GM10248 (cell line): ENCODE measurements around the gene MAN1A1.

Experiments
- CTCF ChIA-PET: fragments of 300-600 bp; sonication (Branson Sonifier 250); formaldehyde crosslinking; extraction: SDS; loops from one replicate; lab custom pipeline; 2021; ENCODE audit warnings: antibody characterized with exemption; lab: Yijun Ruan, JAX
- POLR2A ChIA-PET: fragments of 350-650 bp; sonication (Branson Sonifier 250); formaldehyde crosslinking; extraction: SDS; loops from one replicate; lab custom pipeline; 2020; ENCODE audit warnings: antibody characterized with exemption; lab: Yijun Ruan, JAX
- DNase-seq: peaks from one replicate; pipeline ENCODE4 v3.0.0; 2012; ENCODE audit errors: extremely low spot score
- TF ChIP-seq, protein P1 (sequence below): IDR thresholded peaks from 2 replicates; pipeline ENCODE4 v1.5.1; 2012; ENCODE audit warnings: mild to moderate bottlenecking, low read depth; ENCODE audit errors: extremely low read depth, missing control alignments, control extremely low read depth

MAN1A1 gene

DNA sequence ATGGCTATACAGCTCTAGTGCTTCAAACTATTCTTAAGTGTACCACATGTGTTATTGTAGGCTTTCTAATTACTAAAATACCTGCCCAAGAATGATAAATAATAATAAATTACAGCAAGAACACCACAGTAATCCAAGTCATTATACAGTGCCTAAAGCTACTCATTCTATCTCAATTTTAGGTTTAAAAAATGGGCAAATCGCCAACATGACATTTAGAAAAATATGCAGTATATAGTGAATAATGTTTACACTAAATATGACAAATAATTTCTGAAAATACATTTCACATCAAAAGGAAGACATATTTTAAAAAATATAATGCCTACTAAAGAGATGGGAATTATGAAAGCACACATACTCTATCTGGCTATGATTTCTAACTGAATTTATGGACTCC lies 91.8 kb downstream of the MAN1A1 start:
- TF ChIP-seq, protein P1, sequence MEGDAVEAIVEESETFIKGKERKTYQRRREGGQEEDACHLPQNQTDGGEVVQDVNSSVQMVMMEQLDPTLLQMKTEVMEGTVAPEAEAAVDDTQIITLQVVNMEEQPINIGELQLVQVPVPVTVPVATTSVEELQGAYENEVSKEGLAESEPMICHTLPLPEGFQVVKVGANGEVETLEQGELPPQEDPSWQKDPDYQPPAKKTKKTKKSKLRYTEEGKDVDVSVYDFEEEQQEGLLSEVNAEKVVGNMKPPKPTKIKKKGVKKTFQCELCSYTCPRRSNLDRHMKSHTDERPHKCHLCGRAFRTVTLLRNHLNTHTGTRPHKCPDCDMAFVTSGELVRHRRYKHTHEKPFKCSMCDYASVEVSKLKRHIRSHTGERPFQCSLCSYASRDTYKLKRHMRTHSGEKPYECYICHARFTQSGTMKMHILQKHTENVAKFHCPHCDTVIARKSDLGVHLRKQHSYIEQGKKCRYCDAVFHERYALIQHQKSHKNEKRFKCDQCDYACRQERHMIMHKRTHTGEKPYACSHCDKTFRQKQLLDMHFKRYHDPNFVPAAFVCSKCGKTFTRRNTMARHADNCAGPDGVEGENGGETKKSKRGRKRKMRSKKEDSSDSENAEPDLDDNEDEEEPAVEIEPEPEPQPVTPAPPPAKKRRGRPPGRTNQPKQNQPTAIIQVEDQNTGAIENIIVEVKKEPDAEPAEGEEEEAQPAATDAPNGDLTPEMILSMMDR, result no peak
- DNase-seq, result no peak
- CTCF ChIA-PET, result interaction anchor here (1.2 kb wide), 2 partner anchors 9 to 11 kb away, joined by 4 to 5 read pairs; no protein-coding TSS in a partner anchor
- POLR2A ChIA-PET, result no interaction called here

DNA sequence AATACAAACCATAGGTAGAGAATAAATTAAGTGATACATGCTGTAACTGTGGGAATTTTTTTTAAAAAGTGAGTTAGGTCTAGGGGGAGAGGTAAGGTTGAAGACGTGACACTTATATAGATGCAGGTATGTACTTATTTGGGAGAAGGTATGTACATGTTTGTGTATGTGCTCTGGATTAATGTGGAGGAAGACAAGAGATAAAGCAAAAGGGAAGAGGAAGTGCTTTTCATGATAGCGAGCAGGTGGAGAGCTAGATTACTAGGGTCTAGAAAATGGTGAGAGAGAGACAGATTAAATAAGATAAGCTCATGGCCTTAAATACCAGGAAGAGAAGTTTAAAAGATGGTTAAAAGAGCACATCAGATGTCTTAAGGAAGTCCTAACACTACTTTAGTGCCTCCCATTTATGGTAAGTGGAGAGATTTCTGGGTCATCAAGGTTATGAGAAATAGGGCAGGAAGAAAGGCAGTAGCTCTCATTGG lies 92.5 kb downstream of the MAN1A1 start:
- no peak for DNase-seq
- TF ChIP-seq, protein P1, result no peak
- CTCF ChIA-PET, result interaction anchor here (1.2 kb wide), 2 partner anchors 8 to 10 kb away, joined by 4 to 5 read pairs; no protein-coding TSS in a partner anchor
- POLR2A ChIA-PET, result no interaction called here

DNA sequence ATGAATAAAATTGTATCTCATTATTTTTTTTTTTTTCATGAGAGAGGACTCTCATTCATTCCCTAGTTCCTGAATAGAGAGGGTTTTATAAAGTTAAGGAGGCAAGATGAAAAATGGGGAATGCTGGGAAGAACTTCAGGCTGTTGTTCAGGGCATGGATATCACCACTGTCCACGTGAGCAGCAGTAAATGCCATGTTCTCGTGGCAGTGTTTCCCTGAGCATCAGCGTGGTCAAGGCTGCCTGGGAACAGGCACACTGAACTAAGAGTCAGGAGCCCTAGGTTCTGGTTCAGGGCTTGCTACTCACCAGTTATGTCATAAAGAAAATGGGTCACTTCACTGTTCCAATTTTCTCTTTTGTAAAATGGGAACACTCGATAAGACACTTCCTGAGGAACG lies 93.2 kb downstream of the MAN1A1 start:
- DNase-seq, result no peak
- ChIA-PET CTCF (no interaction called here), POLR2A (no interaction called here)
- TF ChIP-seq, protein P1, result no peak

DNA sequence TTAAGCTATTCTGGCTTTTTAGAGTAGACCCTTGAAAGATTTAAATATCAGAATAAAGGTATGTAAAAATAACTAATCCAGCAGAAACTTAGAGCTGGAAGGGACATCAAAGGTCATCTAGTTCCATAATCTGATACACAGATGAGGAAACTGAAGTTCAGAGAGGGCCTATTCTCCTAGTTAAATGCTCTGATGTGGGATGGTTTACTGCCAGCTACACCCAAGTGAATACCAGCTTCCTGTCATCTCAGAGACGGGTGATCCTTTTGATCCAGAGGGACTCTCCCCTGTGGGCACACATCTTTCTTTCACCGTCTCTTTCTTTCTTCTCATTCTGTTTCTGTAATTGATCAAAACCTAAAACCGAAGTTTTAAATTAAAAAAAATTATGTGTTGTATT lies 94.1 kb downstream of the MAN1A1 start:
- ChIA-PET POLR2A (no interaction called here), CTCF (interaction anchor here (1.4 kb wide), 1 partner anchor 35 kb away, joined by 4 read pairs; no protein-coding TSS in a partner anchor)
- DNase-seq, result no peak
- TF ChIP-seq, protein P1, result no peak

DNA sequence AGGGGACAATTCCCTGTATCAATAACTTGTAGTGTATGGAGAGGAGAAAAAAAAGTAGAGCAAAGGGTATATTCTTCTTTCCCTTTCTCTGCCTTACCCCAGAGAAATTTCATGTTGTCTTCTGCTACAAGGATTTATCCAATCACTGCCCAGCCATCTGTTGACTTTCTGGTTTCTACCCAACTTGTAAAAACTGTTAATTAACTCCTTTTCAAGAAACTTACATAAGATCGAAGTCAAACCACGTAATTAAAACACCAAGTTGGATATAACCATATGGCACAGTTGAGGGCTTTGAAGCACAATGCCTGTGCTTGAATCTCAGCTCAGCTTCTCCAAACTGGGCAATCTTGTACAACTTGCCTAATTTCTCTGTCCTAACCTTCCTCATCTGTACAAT lies 99.5 kb downstream of the MAN1A1 start:
- ChIA-PET POLR2A (no interaction called here), CTCF (interaction anchor here (0.9 kb wide), 1 partner anchor 63 kb away, joined by 3 read pairs; no protein-coding TSS in a partner anchor)
- TF ChIP-seq, protein P1, result no peak
- DNase-seq, result no peak

DNA sequence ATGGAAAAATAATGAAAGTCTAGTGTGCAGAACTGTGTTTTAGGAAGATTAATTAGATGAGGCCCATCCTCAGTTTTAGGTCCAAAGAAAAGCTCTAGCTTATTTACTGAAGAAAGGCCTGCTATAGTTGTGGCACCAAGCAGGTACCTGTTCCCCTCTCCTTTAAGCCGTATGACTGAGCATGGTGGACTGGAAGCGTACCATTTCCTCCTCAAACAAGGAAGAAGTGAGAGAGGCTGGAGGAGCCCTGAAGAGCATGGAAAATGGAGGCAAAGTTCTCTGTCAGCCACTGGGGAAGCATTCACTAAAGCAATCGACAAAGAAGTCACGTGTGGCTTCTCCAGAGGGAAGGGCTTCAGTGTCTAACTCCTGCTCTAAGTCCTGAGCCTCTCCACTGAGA lies 100.2 kb downstream of the MAN1A1 start:
- ChIA-PET CTCF (interaction anchor here (1.4 to 2.5 kb wide), 3 partner anchors 8 to 15 kb away, joined by 3 to 5 read pairs (median 4); no protein-coding TSS in a partner anchor), POLR2A (no interaction called here)
- DNase-seq, result no peak
- TF ChIP-seq, protein P1, result no peak
